K562 (cell line): ENCODE results near the gene PARD3. TPM values are rescaled to one million over a fixed set of nuclear protein-coding genes. Genes with fewer than 3 reads are reported as not detected.

ENCODE experiments used
- ATAC-seq: fragments of 200-7000 bp; cut with Tn5 transposase; 3 replicates; pipeline ENCODE4 v1.9.1; 2020; ENCODE audit warnings: moderate library complexity
- BruUV-seq: library from RNA; stranded (reverse); fragments of 400-500 nt; replicated peaks from 2 replicates; lab custom pipeline; 2021; lab: Mats Ljungman, UMichigan
- CTCF ChIA-PET: fragments of 300-600 bp; formaldehyde crosslinking; extraction: SDS; loops from one replicate; lab custom pipeline; 2021; ENCODE audit warnings: low intra/inter-chr PET ratio; lab: Yijun Ruan, JAX
- POLR2A ChIA-PET: fragments of 300-600, 350-650 bp; sonication (Branson Sonifier 250); formaldehyde crosslinking; extraction: SDS; loops from one replicate; lab custom pipeline; 2021; ENCODE audit warnings: antibody characterized with exemption, inconsistent platforms; lab: Yijun Ruan, JAX
- DNase-seq, 4 experiments: peaks; one replicate each; pipeline versions ENCODE4 v3.0.0 to v3.0.0-alpha.2; 2011 to 2018; ENCODE audit warnings: low spot score in 3 of 4, mixed read lengths in 3 of 4; ENCODE audit errors: extremely low read depth in 1 of 4
- FAIRE-seq: peaks from 2 replicates; lab custom pipeline; 2011; peaks lifted over from hg19 to GRCh38; lab: Jason Lieb, UNC
- H2AFZ ChIP-seq: 2 replicates; pipeline ENCODE4 v1.6.0; 2011; ENCODE audit warnings: low read depth, low read length, control low read depth, inconsistent platforms
- H3K27ac ChIP-seq: fragments of 200-600 bp; 3 replicates; pipeline ENCODE4 v1.8.0; 2011; ENCODE audit warnings: low read depth, mild to moderate bottlenecking, control low read depth, inconsistent platforms, low read length, moderate library complexity, mixed read lengths; ENCODE audit errors: extremely low read depth
- H3K27me3 ChIP-seq, 2 experiments: fragments of 300-600 bp in 1 of 2; 2 replicates in 1 of 2; 3 replicates in 1 of 2; pipeline versions ENCODE4 v1.6.0 to v1.8.0; 2011; ENCODE audit warnings: inconsistent platforms in 2 of 2, low read length in 2 of 2, mild to moderate bottlenecking in 1 of 2, mixed read lengths in 1 of 2, moderate library complexity in 1 of 2; ENCODE audit not compliant: control insufficient read depth in 2 of 2, insufficient read depth in 2 of 2
- H3K36me3 ChIP-seq: fragments of 300-600 bp; 3 replicates; pipeline ENCODE4 v1.8.0; 2011; ENCODE audit warnings: mild to moderate bottlenecking, low read length, inconsistent platforms; ENCODE audit not compliant: control insufficient read depth, insufficient read depth
- H3K4me1 ChIP-seq, 2 experiments: fragments of 200-600 bp in 1 of 2; replicated peaks in 1 of 2; 2 replicates in 1 of 2; 3 replicates in 1 of 2; pipeline versions ENCODE4 v1.5.1 to v1.8.0; 2011; ENCODE audit warnings: inconsistent platforms in 2 of 2, low read length in 2 of 2, mild to moderate bottlenecking in 1 of 2, mixed read lengths in 1 of 2, moderate library complexity in 1 of 2; ENCODE audit not compliant: control insufficient read depth in 2 of 2, insufficient read depth in 2 of 2
- H3K4me2 ChIP-seq: 2 replicates; pipeline ENCODE4 v1.6.1; 2011; ENCODE audit warnings: low read length, control low read depth, inconsistent platforms, mixed read lengths; ENCODE audit not compliant: insufficient read depth
- H3K4me3 ChIP-seq: fragments of 200-600 bp; sonication (generic), shearing (Covaris generic); 2 replicates; pipeline ENCODE4 v1.5.1; 2016; ENCODE audit warnings: control low read depth, inconsistent platforms
- H3K79me2 ChIP-seq: fragments of 200-600 bp; 3 replicates; pipeline ENCODE4 v1.8.0; 2011; ENCODE audit warnings: low read length, inconsistent platforms; ENCODE audit not compliant: control insufficient read depth, insufficient read depth
- H3K9ac ChIP-seq, 2 experiments: 2 replicates each; pipeline versions ENCODE4 v1.6.0 to v1.6.1; 2011; ENCODE audit warnings: low read depth in 2 of 2, low read length in 2 of 2, control low read depth in 1 of 2, inconsistent platforms in 1 of 2, mild to moderate bottlenecking in 1 of 2, mixed read lengths in 1 of 2; ENCODE audit not compliant: insufficient read depth in 1 of 2
- H3K9me1 ChIP-seq: one replicate; pipeline ENCODE4 v1.6.0; 2011; ENCODE audit warnings: inconsistent platforms, mild to moderate bottlenecking, low read length, moderate library complexity; ENCODE audit not compliant: control insufficient read depth, insufficient read depth
- H3K9me3 ChIP-seq: replicated peaks from 2 replicates; pipeline ENCODE4 v1.5.1; 2011; ENCODE audit warnings: low read depth, low read length, inconsistent platforms; ENCODE audit not compliant: control insufficient read depth, insufficient read depth
- H4K20me1 ChIP-seq: replicated peaks from 2 replicates; pipeline ENCODE4 v1.6.1; 2011; ENCODE audit warnings: low read length, inconsistent platforms, mixed read lengths; ENCODE audit not compliant: control insufficient read depth, insufficient read depth
- ARHGAP35 ChIP-seq: fragments of 450-650 bp; IDR thresholded peaks from 2 replicates; pipeline ENCODE4 v1.6.1; 2018; ENCODE audit not compliant: partially characterized antibody
- ATF7 ChIP-seq: fragments of 450-650 bp; IDR thresholded peaks from 2 replicates; pipeline ENCODE4 v1.7.1; 2014; ENCODE audit warnings: mild to moderate bottlenecking, moderate library complexity
- BCL6 ChIP-seq: fragments of 250-450 bp; sonication (Bioruptor Pico); IDR thresholded peaks from 2 replicates; pipeline ENCODE4 v1.4.0; 2020
- CBX5 ChIP-seq: IDR thresholded peaks from 2 replicates; pipeline ENCODE4 v1.6.1; 2014; ENCODE audit warnings: low read depth, borderline replicate concordance
- E4F1 ChIP-seq: fragments of 250-450 bp; sonication (Bioruptor Pico); IDR thresholded peaks from 2 replicates; pipeline ENCODE4 v1.5.0; 2021; ENCODE audit warnings: mild to moderate bottlenecking, borderline replicate concordance
- GABPA ChIP-seq: fragments of 200-800 bp; sonication (Bioruptor generic); conservative IDR thresholded peaks from 2 replicates; pipeline ENCODE4 v1.6.1; 2016; ENCODE audit warnings: low read depth, missing genetic modification characterization, missing compliant biosample characterization
- KHSRP ChIP-seq: fragments of 450-650 bp; IDR thresholded peaks from 2 replicates; pipeline ENCODE4 v1.6.1; 2017
- PURB ChIP-seq: sonication (generic); formaldehyde crosslinking; IDR thresholded peaks from 2 replicates; pipeline ENCODE4 v1.9.0; 2021; ENCODE audit warnings: low read depth, mild to moderate bottlenecking, missing genetic modification reagents
- SMAD2 ChIP-seq: fragments of 150-350 bp; IDR thresholded peaks from 2 replicates; pipeline ENCODE4 v1.6.1; 2014; ENCODE audit warnings: low read depth, mild to moderate bottlenecking, low read length
- U2AF2 ChIP-seq: fragments of 200-400 bp; formaldehyde crosslinking; optimal IDR thresholded peaks from 2 replicates; pipeline ENCODE3; 2017; ENCODE audit warnings: low read depth, mild to moderate bottlenecking, low read length
- ZEB2 ChIP-seq: fragments of 450-650 bp; IDR thresholded peaks from 2 replicates; pipeline ENCODE4 v1.6.1; 2016
- WGBS: fragments of 100-300 bp; shearing (Covaris generic); methylation state at CpG from one replicate; pipeline ENCODE4 v1.1.6; 2016; ENCODE audit warnings: low coverage, mixed read lengths; ENCODE audit not compliant: insufficient coverage; ENCODE audit errors: missing lambda C conversion rate; 5-methylcytosine and 5-hydroxymethylcytosine counted together
- in situ Hi-C: fragments of 300-500 bp; cut with MboI; formaldehyde crosslinking; loops from 4 replicates; pipeline ENCODE4 v1.15.0; 2018; ENCODE audit warnings: inconsistent platforms, mixed read lengths
- intact Hi-C: fragments of 100-400 bp; cut with micrococcal nuclease; formaldehyde crosslinking; loops from 2 replicates; pipeline ENCODE4 v1.14.2; 2022
- polyA plus RNA-seq, 8 experiments: library from polyadenylated mRNA; depleted of rRNA in 4 of 8; stranded (reverse) in 5 of 8; unstranded in 3 of 8; fragments of >200 nt; fragmentation: Nextera tagmentation in 2 of 8; fragmentation: Illumina TruSeq in 1 of 8; extraction: Ambion mirVana in 2 of 8; extraction: Trizol in 1 of 8; gene quantifications; 2 replicates each; pipeline versions ENCODE4 v1.2.1 to v1.2.3, GENCODE V29; 2011 to 2014; ENCODE audit warnings: inconsistent platforms in 1 of 8, missing spikeins in 1 of 8
- total RNA-seq, 7 experiments: library from RNA; depleted of rRNA in 6 of 7; stranded (reverse); fragments of >200 nt in 6 of 7; fragmentation: Illumina TruSeq in 2 of 7; extraction: Trizol in 2 of 7; gene quantifications; 2 replicates each; pipeline versions ENCODE4 v1.2.1 to v1.2.3, GENCODE V29; 2011 to 2021; ENCODE audit warnings: low replicate concordance in 1 of 7
- TF ChIP-seq, protein P1 (sequence below): sonication (generic); formaldehyde crosslinking; IDR thresholded peaks from 2 replicates; pipeline ENCODE4 v1.8.1; 2023; ENCODE audit warnings: mild to moderate bottlenecking, missing genetic modification reagents

PARD3 gene
- total and polyA plus RNA-seq, 9 of the 15 experiments (the other 6 are each of a cell fraction or from before 2014, with no cell fraction given) = 2.7 to 11.7 (median 7.7) TPM

GRCh38 chr10:34713875-34714274 is 101.2 kb downstream of the PARD3 start:
- no peaks in the 10 kb centered on the region for H3K9me1 ChIP-seq
- FAIRE-seq = no peak
- H3K27ac ChIP-seq = no peak overlapping the region
- H3K79me2 ChIP-seq = no peaks in the 10 kb centered on the region
- H3K36me3 ChIP-seq = no peaks in the 10 kb centered on the region
- in situ Hi-C loops (no loop called here), intact Hi-C loops (no loop called here)
- peaks cover 0 to 12% of the 10 kb centered on the region in 2 experiments; a peak in 3 of 5 replicates for H3K4me1 ChIP-seq
- WGBS = 40% methylated on average over 1 of the region's 1 CpG
- no peak overlapping the region for H3K4me2 ChIP-seq
- no TSS peak for BruUV-seq
- no peak overlapping the region for H3K9ac ChIP-seq
- ChIA-PET POLR2A (interaction anchor here (0.5 to 1.1 kb wide), 2 partner anchors 10 to 26 kb away, joined by 3 read pairs; no protein-coding TSS in a partner anchor), CTCF (no interaction called here)
- H2AFZ ChIP-seq = no peak overlapping the region
- no peak for DNase-seq
- no peak overlapping the region for H3K4me3 ChIP-seq
- no peaks in the 10 kb centered on the region for H3K9me3 ChIP-seq
- no peaks in the 10 kb centered on the region for H3K27me3 ChIP-seq
- peaks cover 8% of the 10 kb centered on the region for H4K20me1 ChIP-seq
- ATAC-seq = no peak
- no peak for TF ChIP-seq SMAD2
- TF ChIP-seq CBX5 = no peak
- TF ChIP-seq BCL6 = no peak
- no peak for TF ChIP-seq ARHGAP35
- TF ChIP-seq ZEB2 = no peak
- no peak for TF ChIP-seq KHSRP
- TF ChIP-seq, protein P1, sequence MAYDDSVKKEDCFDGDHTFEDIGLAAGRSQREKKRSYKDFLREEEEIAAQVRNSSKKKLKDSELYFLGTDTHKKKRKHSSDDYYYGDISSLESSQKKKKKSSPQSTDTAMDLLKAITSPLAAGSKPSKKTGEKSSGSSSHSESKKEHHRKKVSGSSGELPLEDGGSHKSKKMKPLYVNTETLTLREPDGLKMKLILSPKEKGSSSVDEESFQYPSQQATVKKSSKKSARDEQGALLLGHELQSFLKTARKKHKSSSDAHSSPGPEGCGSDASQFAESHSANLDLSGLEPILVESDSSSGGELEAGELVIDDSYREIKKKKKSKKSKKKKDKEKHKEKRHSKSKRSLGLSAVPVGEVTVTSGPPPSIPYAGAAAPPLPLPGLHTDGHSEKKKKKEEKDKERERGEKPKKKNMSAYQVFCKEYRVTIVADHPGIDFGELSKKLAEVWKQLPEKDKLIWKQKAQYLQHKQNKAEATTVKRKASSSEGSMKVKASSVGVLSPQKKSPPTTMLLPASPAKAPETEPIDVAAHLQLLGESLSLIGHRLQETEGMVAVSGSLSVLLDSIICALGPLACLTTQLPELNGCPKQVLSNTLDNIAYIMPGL (CRISPR knock-in tag) = no peak
- TF ChIP-seq PURB = no peak
- TF ChIP-seq U2AF2 = no peak
- no peak for TF ChIP-seq GABPA (tag)
- TF ChIP-seq E4F1 (CRISPR knock-in tag) = no peak
- TF ChIP-seq ATF7 = no peak
